Osteocyte (in vitro differentiated cells): ENCODE data around the gene CLIP1. TPM values are rescaled to one million over a fixed set of nuclear protein-coding genes. Genes with fewer than 3 reads are reported as not detected.
"Not testable (repeated sequence)": the region's sequence is repeated elsewhere in the genome, so short reads cannot be mapped to it uniquely, and the experiment has no call there.

Experiments
- DNase-seq: peaks from one replicate; pipeline ENCODE4 v3.0.0; 2021; ENCODE audit warnings: mixed read lengths; ENCODE audit not compliant: unreplicated experiment; ENCODE audit errors: extremely low spot score
- H3K27ac Mint-ChIP-seq: one replicate; pipeline ENCODE4 v1.8.0; 2021; ENCODE audit warnings: mild to moderate bottlenecking, mixed read lengths; ENCODE audit not compliant: unreplicated experiment
- H3K27me3 Mint-ChIP-seq: one replicate; pipeline ENCODE4 v1.8.0; 2021; ENCODE audit warnings: mixed read lengths; ENCODE audit not compliant: unreplicated experiment
- H3K36me3 Mint-ChIP-seq: one replicate; pipeline ENCODE4 v1.8.0; 2021; ENCODE audit warnings: mixed read lengths; ENCODE audit not compliant: unreplicated experiment
- H3K4me1 Mint-ChIP-seq: one replicate; pipeline ENCODE4 v1.8.0; 2021; ENCODE audit warnings: mixed read lengths; ENCODE audit not compliant: unreplicated experiment
- H3K4me3 Mint-ChIP-seq: one replicate; pipeline ENCODE4 v1.8.0; 2021; ENCODE audit warnings: mild to moderate bottlenecking, moderate library complexity, mixed read lengths; ENCODE audit not compliant: unreplicated experiment
- H3K9me3 Mint-ChIP-seq: one replicate; pipeline ENCODE4 v1.8.0; 2021; ENCODE audit warnings: mixed read lengths; ENCODE audit not compliant: unreplicated experiment
- CTCF ChIP-seq: fragments of 200-600 bp; sonication (generic); IDR thresholded peaks from 2 replicates; pipeline ENCODE4 v1.5.0; 2021; ENCODE audit warnings: antibody characterized with exemption, mild to moderate bottlenecking, moderate library complexity
- total RNA-seq: library from RNA; stranded (reverse); gene quantifications from 2 replicates; pipeline ENCODE4 v1.2.1, GENCODE V29; 2021

The CLIP1 gene
- total RNA-seq, 1 donor from 2014 or later = 100.0 TPM

GRCh38 chr12:122454739-122455138 is 32.3 kb upstream of the CLIP1 start:
- Mint-ChIP-seq H3K4me3 (no peak overlapping the region), H3K27me3 (no peaks in the 10 kb centered on the region), H3K9me3 (no peaks in the 10 kb centered on the region), H3K27ac (no peak overlapping the region), H3K36me3 (no peaks in the 10 kb centered on the region), H3K4me1 (peaks cover 9% of the 10 kb centered on the region)
- no peak for DNase-seq
- no peak for TF ChIP-seq CTCF

DNA sequence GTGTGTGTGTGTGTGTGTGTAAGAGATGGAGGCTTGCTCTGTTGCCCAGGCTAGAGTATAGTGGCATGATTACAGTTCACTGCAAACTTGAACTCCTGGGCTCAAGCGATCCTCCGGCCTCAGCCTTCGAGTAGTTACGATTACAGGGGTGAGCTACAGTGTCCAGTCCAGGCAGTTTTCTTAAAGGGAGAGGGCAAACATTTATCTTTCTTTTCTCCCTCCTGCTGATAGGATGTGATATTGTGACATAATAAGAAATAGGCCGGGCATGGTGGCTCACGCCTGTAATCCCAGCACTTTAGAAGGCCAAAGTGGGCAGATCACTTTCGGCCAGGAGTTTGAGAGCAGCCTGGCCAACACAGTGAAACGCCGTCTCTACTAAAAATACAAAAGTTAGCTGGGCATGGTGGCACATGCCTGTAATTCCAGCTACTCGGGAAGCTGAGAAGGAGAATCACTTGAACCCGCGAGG is 31.8 kb upstream of the CLIP1 start:
- no peak overlapping the region for H3K4me3 Mint-ChIP-seq
- no peak overlapping the region for H3K27ac Mint-ChIP-seq
- DNase-seq = no peak
- no peaks in the 10 kb centered on the region for H3K9me3 Mint-ChIP-seq
- no peak for TF ChIP-seq CTCF
- no peaks in the 10 kb centered on the region for H3K27me3 Mint-ChIP-seq
- no peaks in the 10 kb centered on the region for H3K36me3 Mint-ChIP-seq
- peaks cover 9% of the 10 kb centered on the region for H3K4me1 Mint-ChIP-seq

- peaks cover 12% of the 10 kb centered on the region for H3K4me1 Mint-ChIP-seq
- H3K36me3 Mint-ChIP-seq = no peaks in the 10 kb centered on the region
- H3K27ac Mint-ChIP-seq = peak overlapping the region; percentile 69
- H3K4me3 Mint-ChIP-seq = no peak overlapping the region
- DNase-seq = no peak
- TF ChIP-seq CTCF = no peak
- H3K9me3 Mint-ChIP-seq = no peaks in the 10 kb centered on the region
- no peaks in the 10 kb centered on the region for H3K27me3 Mint-ChIP-seq
Measured at GRCh38 chr12:122452701-122453285, 30.3 kb upstream of the CLIP1 start.

DNA sequence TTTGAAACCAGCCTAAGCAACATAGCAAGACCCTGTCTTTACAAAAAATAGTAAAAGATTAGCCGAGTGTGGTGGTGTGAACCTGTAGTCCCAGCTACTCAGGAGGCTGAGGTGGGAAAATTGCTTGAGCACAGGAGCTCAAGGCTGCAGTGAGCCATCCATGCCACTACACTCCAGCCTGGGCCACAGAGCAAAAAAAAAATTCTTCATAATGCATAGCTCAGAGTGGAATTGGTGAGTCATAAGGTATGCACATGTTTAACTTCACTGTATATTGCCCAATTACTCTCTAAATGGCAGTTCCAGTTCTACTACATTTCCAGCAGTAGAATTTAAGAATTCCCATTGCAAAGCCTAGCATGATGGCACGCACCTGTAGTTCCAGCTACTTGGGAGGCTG is 26.8 kb upstream of the CLIP1 start:
- no peak for TF ChIP-seq CTCF
- Mint-ChIP-seq H3K27ac (peak overlapping the region; percentile 50), H3K4me1 (peaks cover 14% of the 10 kb centered on the region), H3K27me3 (no peaks in the 10 kb centered on the region), H3K9me3 (no peaks in the 10 kb centered on the region), H3K4me3 (no peak overlapping the region), H3K36me3 (no peaks in the 10 kb centered on the region)
- no peak for DNase-seq

DNA sequence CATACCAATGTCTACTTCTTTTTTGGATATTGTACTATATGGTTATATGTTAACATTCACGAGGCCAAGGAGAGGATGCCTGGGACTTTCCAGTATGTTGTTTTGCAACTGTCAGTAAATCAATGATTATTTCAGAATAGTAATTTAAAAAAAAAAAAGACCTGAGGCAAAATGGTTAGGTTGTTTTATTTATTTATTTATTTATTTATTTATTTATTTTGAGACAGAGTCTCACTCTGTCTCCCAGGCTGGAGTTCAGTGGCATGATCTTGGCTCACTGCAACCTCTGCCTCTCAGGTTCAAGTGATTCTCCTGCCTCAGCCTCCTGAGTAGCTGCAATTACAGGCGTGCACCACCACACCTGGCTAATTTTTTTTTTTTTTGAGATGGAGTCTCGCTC is 25.4 kb upstream of the CLIP1 start:
- not testable (repeated sequence) for H3K27me3 Mint-ChIP-seq, H3K27ac Mint-ChIP-seq, DNase-seq, H3K4me1 Mint-ChIP-seq, H3K9me3 Mint-ChIP-seq, H3K36me3 Mint-ChIP-seq, H3K4me3 Mint-ChIP-seq

DNA sequence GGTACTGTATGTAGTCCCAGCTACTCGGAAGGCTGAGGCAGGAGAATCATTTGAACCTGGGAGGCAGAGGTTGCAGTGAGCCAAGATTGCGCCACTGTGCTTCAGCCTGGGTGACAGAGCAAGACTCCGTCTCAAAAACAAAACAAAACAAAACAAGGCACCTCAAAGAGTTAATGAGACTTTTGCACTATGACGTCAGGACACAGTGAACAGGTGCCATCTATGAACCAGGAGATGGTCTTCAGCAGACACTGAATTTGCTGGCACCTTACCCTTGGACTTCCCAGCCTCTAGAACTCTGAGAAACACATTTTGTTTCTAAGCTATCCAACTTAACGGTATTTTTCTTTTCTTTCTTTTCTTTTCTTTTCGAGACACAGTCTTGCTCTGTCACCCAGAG is 23.9 kb upstream of the CLIP1 start:
- not testable (repeated sequence) for H3K27me3 Mint-ChIP-seq, H3K4me3 Mint-ChIP-seq

DNA sequence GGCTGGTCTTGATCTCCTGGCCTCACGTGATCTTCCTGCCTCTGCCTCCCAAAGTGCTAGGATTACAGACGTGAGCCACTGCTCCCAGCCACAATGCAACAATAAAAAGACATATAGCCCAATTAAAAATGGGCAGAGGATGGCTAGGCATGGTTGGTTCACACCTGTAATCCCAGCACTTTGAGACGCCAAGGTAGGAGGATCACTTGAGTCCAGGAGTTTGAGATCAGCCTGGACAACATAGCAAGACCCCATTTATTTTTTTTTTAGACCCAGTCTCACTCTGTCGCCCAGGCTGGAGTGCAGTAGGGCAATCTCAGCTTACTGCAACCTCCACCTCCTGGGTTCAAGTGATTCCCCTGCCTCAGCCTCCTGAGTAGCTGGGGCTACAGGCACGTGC is 21.6 kb upstream of the CLIP1 start:
- not testable (repeated sequence) for H3K27ac Mint-ChIP-seq, H3K36me3 Mint-ChIP-seq, H3K27me3 Mint-ChIP-seq, H3K4me3 Mint-ChIP-seq, H3K4me1 Mint-ChIP-seq, DNase-seq, H3K9me3 Mint-ChIP-seq

More for the DNA sequence above, 23.9 kb upstream of the CLIP1 start:
- H3K27ac Mint-ChIP-seq, H3K4me1 Mint-ChIP-seq, H3K36me3 Mint-ChIP-seq, DNase-seq, H3K9me3 Mint-ChIP-seq: not testable (repeated sequence)

GRCh38 chr12:122438822-122439221 is 16.4 kb upstream of the CLIP1 start:
- H3K4me1 Mint-ChIP-seq, H3K27ac Mint-ChIP-seq, H3K36me3 Mint-ChIP-seq, H3K4me3 Mint-ChIP-seq, H3K27me3 Mint-ChIP-seq, DNase-seq, H3K9me3 Mint-ChIP-seq: not testable (repeated sequence)
